CD4-positive, alpha-beta T cell treated with Interleukin-15 for 1 hour (primary cell): ENCODE measurements around the gene OR9G1.
"Not testable (repeated sequence)": the region's sequence is repeated elsewhere in the genome, so short reads cannot be mapped to it uniquely, and the experiment has no call there.

Experiments
- DNase-seq: peaks from one replicate; pipeline ENCODE4 v3.0.0-alpha.2; 2020

The OR9G1 gene

DNA sequence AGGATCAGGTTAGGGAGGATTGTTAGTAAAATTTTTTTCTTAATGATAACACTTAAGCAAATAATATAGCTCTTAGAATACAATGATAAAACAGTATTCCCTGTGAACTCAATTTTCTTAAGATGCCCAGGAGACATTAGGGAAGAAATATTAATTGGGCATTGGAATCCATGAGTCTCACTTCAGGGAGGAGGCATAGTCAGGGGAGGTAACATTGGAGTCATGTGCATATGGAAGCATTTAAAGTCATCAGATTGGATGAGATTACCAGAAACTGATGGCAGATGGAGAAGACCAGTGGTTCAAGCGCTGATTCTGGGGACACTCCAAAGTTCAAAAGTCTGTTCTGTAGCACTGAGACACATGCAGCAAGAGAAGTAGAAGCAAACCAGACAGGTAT lies at the start of gene OR9G1:
TSS of gene OR9G1 (plus strand) at position 301 of the 400 bp plus-strand sequence. CDS start 1,293 bp downstream, outside the sequence.
- DNase-seq = no peak

GRCh38 chr11:56659755-56660154 lies 39.1 kb upstream of the OR9G1 start:
- no peak for DNase-seq

DNA sequence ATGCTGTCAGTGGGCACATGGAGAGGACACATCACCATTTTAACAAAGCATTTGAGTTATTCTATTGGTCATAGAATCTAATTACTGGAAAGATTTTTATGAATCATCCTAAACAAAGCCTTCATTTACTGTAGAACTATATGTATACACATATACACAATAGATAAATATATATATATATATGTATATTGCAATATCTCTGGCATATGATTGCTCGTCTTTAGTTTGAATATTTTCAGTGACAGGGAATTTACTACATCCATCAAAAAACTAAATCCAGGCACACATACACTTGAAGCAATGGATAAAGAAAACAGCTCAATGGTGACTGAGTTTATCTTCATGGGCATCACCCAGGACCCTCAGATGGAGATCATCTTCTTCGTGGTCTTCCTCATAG lies 35.5 kb upstream of the OR9G1 start, which contains the start of gene OR5AR1:
TSS of gene OR5AR1 (plus strand) at position 301 of the 400 bp plus-strand sequence. CDS start at position 301, 0 bp downstream.
- no peak for DNase-seq

DNA sequence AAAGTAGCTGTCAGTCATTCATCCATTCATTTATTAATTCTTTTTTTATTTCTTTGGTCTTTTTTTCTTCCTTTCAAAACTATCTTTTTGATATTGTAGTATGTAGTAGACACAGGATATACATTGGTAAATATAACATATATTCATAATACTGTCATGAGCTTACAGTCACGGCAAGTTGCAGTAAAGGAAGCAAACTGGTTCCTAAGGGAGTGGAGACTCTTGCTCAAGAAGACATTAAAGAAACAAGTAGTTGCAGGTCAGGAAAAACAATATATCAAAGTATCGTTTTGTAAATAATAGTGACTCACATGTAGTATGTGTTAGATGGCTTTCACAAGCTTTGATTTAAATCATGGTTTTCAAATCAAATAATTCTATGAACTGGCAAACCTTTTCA lies 27.9 kb upstream of the OR9G1 start:
- no peak for DNase-seq

GRCh38 chr11:56688554-56689100 lies 10.3 kb upstream of the OR9G1 start:
- no peak for DNase-seq

GRCh38 chr11:56691179-56691578 lies 7.7 kb upstream of the OR9G1 start:
- DNase-seq = not testable (repeated sequence)

DNA sequence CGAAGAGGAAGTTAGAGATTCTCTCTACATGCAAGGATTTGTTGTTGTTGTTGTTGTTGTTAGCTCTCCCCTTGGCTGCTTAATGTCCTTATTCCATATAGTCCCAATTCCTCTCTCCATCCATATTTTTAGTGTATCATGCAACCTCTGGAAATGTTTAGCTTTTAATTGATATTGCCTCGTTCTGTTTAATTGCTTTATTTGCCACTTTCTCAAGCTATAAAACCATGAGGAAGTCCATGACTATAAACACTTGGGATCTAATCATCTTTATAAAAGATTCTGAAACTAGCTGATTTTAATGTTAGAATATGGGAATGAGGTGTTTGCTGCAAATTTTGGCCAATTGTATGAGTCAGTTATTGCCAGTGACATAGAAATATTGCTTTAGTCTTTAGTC lies 5.5 kb upstream of the OR9G1 start:
- DNase-seq = no peak

DNA sequence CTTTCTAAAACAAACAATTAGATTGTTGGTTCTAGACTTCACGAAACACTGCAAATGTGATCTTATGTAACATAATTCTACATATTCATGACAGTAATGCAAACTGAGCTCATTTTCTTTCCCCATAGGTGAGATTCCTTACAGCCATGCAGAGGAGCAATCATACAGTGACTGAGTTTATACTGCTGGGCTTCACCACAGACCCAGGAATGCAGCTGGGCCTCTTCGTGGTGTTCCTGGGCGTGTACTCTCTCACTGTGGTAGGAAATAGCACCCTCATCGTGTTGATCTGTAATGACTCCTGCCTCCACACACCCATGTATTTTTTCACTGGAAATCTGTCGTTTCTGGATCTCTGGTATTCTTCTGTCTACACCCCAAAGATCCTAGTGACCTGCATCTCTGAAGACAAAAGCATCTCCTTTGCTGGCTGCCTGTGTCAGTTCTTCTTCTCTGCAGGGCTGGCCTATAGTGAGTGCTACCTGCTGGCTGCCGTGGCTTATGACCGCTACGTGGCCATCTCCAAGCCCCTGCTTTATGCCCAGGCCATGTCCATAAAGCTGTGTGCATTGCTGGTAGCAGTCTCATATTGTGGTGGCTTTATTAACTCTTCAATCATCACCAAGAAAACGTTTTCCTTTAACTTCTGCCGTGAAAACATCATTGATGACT lies 1.5 kb downstream of the OR9G1 start:
- DNase-seq = no peak

DNA sequence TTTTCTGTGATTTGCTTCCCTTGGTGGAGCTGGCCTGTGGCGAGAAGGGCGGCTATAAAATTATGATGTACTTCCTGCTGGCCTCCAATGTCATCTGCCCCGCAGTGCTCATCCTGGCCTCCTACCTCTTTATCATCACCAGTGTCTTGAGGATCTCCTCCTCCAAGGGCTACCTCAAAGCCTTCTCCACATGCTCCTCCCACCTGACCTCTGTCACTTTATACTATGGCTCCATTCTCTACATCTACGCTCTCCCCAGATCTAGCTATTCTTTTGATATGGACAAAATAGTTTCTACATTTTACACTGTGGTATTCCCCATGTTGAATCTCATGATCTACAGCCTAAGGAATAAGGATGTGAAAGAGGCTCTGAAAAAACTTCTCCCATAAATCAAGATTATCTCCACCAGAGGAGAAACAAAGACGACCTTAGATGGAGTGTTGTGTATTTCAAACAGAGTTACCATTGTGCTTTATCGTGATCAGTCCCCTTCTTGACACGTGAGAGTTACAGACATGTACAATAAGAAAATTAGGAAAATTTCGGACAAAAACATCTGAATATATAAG lies 2.1 kb downstream of the OR9G1 start:
- DNase-seq = no peak

DNA sequence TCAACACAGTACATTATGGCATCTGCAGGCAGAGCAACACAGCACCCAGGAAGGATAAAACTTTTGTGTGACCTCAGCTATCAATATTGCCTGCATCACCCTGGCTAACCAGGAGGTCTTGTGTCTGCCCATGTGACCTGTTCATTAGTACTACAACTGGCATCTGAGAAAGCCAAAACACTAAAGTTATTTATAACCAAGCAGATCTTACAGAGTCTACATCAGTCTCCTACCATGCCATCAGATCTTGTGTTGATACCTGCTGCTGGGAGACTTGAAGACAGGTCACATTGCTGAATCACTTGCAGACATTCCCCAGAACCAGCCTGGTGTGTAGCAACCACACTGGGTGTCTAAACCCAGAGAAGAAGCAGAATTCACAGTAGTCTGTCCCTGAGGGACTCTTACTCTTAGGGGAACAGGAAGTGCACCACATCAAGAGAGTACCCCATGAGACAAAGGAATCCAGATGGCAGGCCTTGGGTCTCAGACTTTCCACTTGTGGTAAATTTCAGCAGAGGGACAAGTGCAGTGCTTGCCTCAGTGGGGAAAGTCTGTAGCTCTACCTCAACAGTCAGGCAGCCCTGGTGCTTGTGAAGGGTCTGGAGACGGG lies 7.0 kb downstream of the OR9G1 start:
- DNase-seq = no peak

DNA sequence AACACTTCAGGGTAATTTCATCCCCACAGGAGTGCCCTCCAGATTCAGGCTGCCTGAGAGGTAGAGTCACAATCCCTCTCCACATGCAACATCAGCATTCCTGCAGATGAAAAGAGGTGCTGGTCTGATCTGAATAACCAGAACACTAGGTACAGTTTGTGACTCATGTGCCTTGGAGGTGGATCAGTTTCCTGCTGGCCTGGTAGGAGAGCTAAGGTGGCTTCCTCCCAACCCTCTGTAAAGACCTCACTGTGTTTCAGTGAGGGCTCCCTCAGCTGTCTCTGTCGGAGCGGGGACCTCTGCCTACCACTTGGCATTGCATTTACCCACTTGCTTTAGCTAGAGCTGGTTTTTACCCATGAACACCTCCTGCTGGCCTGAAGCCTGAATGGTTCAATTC lies 7.6 kb downstream of the OR9G1 start:
- no peak for DNase-seq

DNA sequence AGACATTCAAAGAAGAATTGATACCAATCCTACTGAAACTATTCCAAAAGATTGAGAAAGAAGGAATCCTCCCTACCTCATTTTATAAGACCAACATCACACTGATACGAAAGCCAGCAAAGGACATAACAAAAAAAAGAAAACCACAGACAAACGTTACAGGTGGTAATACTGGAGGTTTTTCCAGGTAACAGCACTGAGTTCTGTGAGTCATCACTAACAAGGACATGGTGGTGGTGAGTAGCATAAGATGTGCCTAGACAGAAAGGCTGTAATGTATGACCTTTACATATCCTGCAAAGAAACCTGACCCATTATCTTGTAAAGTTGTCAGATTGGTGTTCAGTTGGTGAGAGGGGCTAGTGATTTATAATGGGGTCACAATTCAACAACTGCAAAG lies 15.3 kb downstream of the OR9G1 start:
- no peak for DNase-seq

- no peak for DNase-seq
Observed at GRCh38 chr11:56716379-56716854, 17.5 kb downstream of the OR9G1 start.

- no peak for DNase-seq
Observed at GRCh38 chr11:56720513-56720912, 21.6 kb downstream of the OR9G1 start.

DNA sequence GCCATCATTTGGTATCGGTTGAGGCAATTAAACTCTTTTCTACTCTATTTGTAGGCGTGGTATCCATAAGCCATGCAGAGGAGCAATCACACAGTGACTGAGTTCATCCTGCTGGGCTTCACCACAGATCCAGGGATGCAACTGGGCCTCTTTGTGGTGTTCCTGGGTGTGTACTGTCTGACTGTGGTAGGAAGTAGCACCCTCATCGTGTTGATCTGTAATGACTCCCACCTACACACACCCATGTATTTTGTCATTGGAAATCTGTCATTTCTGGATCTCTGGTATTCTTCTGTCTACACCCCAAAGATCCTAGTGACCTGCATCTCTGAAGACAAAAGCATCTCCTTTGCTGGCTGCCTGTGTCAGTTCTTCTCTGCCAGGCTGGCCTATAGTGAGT lies 41.2 kb downstream of the OR9G1 start:
- no peak for DNase-seq

GRCh38 chr11:56740886-56741285 lies 42.0 kb downstream of the OR9G1 start:
- no peak for DNase-seq

DNA sequence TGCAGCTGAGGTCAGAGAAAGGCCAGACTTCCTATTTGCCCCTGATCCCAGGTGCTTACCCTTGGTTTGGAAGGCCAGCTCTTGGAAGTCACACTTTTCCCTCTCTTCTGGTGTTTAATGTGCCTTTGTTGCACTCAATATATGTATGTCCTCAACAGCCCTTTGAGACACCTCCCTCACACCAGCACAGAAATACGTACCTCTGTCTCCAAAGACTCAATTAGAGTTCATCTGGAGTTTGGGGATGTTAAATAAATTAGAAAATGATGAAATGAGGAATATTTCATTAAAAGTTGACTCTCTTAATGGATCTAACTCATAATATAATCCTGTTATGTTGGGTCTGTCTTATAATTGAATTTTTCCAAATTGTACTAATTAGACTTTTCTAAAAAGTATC lies 49.7 kb downstream of the OR9G1 start, which contains the start of gene OR9G4:
TSS of gene OR9G4 (minus strand) at position 101 of the 400 bp plus-strand sequence. CDS start 4,931 bp downstream, outside the sequence.
- no peak for DNase-seq

DNA sequence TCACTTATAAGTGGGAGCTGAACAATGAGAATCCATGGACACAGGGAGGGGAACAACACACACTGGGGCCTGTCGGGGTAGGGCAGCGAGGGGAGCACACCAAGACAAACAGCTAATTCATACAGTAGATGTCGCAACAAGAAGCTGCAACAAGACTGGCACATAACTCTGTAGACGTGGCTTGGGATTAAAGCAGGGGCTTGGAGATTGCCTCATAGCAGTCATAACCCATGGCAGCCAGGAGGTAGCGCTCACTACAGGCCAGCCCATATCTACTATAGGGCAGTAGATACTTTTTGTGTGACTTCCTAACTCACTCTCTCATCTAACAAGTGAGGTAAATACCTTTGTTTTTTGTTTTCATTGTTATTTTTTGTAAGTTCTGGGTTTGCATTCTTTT lies 51.3 kb downstream of the OR9G1 start:
- DNase-seq = no peak

GRCh38 chr11:56751480-56751879 lies 52.6 kb downstream of the OR9G1 start:
- DNase-seq = no peak
